ENCODE measurements around the gene TNKS1BP1.

GRCh38 chr11:57364851-57365660 lies 40.3 kb upstream of the TNKS1BP1 start:
- TF ChIP-seq, protein P1, sequence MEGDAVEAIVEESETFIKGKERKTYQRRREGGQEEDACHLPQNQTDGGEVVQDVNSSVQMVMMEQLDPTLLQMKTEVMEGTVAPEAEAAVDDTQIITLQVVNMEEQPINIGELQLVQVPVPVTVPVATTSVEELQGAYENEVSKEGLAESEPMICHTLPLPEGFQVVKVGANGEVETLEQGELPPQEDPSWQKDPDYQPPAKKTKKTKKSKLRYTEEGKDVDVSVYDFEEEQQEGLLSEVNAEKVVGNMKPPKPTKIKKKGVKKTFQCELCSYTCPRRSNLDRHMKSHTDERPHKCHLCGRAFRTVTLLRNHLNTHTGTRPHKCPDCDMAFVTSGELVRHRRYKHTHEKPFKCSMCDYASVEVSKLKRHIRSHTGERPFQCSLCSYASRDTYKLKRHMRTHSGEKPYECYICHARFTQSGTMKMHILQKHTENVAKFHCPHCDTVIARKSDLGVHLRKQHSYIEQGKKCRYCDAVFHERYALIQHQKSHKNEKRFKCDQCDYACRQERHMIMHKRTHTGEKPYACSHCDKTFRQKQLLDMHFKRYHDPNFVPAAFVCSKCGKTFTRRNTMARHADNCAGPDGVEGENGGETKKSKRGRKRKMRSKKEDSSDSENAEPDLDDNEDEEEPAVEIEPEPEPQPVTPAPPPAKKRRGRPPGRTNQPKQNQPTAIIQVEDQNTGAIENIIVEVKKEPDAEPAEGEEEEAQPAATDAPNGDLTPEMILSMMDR (IDR thresholded peaks at IDR 0.05) = no peak
- no peak for TF ChIP-seq POLR2A (IDR thresholded peaks at IDR 0.05)
